ENCODE data around the gene SAMD9. TPM values are rescaled to one million over a fixed set of nuclear protein-coding genes. Genes with fewer than 3 reads are reported as not detected.
A peak's percentile ranks its signal among the peaks of the same experiment; 100 is the strongest.

The SAMD9 gene
- total RNA-seq = 100 to 1,000 TPM in 1 of 8 experiments, 10 to 100 TPM in 2, 1 to 10 TPM in 1, under 1 TPM in 3, not detected in 1; 0.04 to 154 (median 7.5) TPM

DNA sequence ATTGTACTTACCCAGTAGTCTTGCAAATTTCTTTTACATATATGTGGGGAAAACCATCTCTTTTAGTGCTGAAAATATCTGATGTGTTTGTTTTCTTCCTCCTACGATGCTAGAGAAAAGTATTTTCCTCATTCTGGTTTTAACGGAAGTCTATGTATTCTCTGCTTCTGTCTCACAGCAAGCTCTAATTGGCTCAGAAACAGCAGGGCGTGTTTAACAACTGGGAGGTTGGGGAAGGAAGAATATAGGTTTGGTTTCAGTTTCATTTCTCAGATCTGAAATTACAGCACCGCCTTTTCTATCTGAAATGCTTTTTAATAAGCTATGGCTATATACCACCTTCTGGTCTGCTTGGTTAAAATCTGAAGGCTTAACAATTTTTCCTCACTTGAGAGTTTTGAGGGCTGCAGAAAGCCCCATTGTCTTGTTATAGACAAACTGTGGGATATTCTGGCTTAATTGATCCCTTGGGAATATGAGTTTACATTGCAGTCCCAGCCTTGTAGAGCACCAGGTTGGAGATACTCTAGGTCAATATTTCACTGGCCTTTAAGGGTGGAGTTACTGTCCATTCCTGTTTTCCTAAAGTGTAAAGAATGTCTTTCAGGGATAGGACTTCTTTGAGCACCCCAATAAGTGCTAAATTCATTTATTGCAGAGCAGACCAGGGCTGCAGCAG is at the start of gene SAMD9:
Gene SAMD9, minus strand, starts transcription at position 128 of the 679 bp plus-strand sequence. CDS start 11,882 bp downstream, outside the sequence.
- in situ Hi-C loops (cut with MboI; ENCODE audit: low pct_unique_long_range_greater_than_20kb in 2 of 9, low sequenced_read_pairs in 9 of 9, unreplicated experiment in 9 of 9) = no loop called here
- WGBS, 10 experiments = 0 to 81% (median 45%) methylated on average over 2 to 4 of the region's 4 CpGs
- Histone ChIP-seq H3K4me1 (replicated peaks in 1 of 2) (no peaks in the 10 kb centered on the region), H3K27ac (no peak within 1 kb of the TSS), H3K4me3 (no peak within 1 kb of the TSS)
- peak in 3 of 8 experiments; percentile 68 to 97 (median 71) for ATAC-seq (replicated peaks in 6 of 8)

GRCh38 chr7:93165447-93165846 is 47.7 kb upstream of the SAMD9 start:
- H3K27ac ChIP-seq = no peak overlapping the region
- 78 to 100% (median 94%) methylated on average over 1 of the region's 1 CpG; no CpG with 5 or more reads in 2 of the 10 experiments for WGBS, 10 experiments
- H3K4me1 ChIP-seq (replicated peaks in 1 of 2) = no peaks in the 10 kb centered on the region
- no peak for ATAC-seq (replicated peaks in 6 of 8)
- no peak overlapping the region for H3K4me3 ChIP-seq
- in situ Hi-C loops (cut with MboI; ENCODE audit: low pct_unique_long_range_greater_than_20kb in 2 of 9, low sequenced_read_pairs in 9 of 9, unreplicated experiment in 9 of 9) = no loop called here

DNA sequence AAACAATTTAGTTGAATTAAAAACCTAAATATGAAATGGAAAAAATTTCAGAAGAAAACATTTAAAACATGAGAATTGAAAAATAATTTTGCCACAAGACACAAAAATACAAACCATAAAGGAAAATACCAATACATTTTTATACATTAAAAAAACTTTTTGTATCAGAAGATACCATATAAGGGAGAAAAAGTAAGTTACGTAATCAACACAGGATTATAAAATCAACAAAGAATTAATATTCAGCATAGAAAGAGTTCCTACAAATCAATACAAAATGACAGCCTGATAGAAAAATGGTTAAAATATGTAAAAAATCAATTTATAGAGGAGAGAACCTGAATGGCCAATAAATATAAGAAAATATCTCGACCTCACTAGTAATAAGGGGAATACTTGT is 47.0 kb upstream of the SAMD9 start:
- WGBS, 10 experiments = 40 to 92% (median 79%) methylated on average over 2 of the region's 2 CpGs; no CpG with 5 or more reads in 1 of the 10 experiments
- no peak for ATAC-seq (replicated peaks in 6 of 8)

DNA sequence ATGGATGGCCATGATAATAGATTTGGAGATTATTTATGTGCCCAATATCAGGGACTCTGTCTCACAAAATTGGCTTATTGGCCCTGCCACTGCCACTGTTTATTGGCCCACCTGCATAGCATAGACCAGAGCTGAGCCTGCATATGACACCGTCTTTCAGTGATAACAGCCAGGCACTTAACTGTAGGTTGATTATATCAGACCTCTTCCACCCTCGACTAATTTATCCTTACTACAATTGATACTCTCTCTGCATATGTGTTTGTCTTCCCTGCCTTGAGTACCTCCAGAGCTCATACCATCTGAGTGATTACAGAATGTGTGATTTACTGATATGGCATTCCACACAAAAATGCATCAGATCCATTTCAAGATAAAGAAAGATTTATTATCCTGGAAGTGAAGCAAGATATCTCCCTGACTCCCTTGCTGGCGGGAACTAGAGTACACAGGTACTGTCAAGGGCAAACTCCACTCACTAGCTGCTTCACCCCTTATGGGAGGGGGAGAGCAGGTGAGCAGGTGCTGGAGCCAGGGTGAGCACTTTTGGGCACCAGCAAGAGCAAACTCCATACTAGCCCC is 43.5 kb upstream of the SAMD9 start:
- in situ Hi-C loops (cut with MboI; ENCODE audit: low pct_unique_long_range_greater_than_20kb in 2 of 9, low sequenced_read_pairs in 9 of 9, unreplicated experiment in 9 of 9) = no loop called here

More for the DNA sequence above, 47.0 kb upstream of the SAMD9 start:
- in situ Hi-C loops (cut with MboI; ENCODE audit: low pct_unique_long_range_greater_than_20kb in 2 of 9, low sequenced_read_pairs in 9 of 9, unreplicated experiment in 9 of 9) = no loop called here
- Histone ChIP-seq H3K27ac (no peak overlapping the region), H3K4me3 (no peak overlapping the region), H3K4me1 (replicated peaks in 1 of 2) (no peaks in the 10 kb centered on the region)

DNA sequence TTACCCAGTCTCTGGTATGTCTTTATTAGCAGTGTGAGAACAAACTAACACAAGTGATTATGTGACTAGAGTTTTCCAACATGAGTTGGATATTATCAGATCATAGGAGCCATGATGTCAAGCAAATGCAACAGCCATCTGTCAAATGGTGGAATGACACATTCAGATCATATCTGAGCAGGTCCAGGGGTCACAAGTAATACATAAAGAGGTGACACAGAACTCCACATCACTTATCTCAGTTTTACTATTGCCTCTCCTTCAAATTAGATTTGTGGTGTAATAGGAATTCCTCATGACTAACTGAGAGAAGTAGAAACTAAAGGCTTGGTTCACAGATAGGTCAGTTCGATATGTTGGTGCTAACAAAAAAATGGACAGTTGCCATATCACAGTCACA is 42.6 kb upstream of the SAMD9 start:
- in situ Hi-C loops (cut with MboI; ENCODE audit: low pct_unique_long_range_greater_than_20kb in 2 of 9, low sequenced_read_pairs in 9 of 9, unreplicated experiment in 9 of 9) = no loop called here
- WGBS, 10 experiments = 0 to 60% (median 31%) methylated on average over 1 of the region's 1 CpG; no CpG with 5 or more reads in 4 of the 10 experiments
- H3K27ac ChIP-seq = no peak overlapping the region
- no peak for ATAC-seq (replicated peaks in 6 of 8)
- no peak overlapping the region for H3K4me3 ChIP-seq
- H3K4me1 ChIP-seq (replicated peaks in 1 of 2) = no peaks in the 10 kb centered on the region

More for the DNA sequence above, 43.5 kb upstream of the SAMD9 start:
- WGBS, 10 experiments = 0 to 100% (median 60%) methylated on average over 1 to 3 of the region's 3 CpGs; no CpG with 5 or more reads in 3 of the 10 experiments
- no peak for ATAC-seq (replicated peaks in 6 of 8)
- no peak overlapping the region for H3K27ac ChIP-seq
- H3K4me1 ChIP-seq (replicated peaks in 1 of 2) = no peaks in the 10 kb centered on the region
- H3K4me3 ChIP-seq = no peak overlapping the region

DNA sequence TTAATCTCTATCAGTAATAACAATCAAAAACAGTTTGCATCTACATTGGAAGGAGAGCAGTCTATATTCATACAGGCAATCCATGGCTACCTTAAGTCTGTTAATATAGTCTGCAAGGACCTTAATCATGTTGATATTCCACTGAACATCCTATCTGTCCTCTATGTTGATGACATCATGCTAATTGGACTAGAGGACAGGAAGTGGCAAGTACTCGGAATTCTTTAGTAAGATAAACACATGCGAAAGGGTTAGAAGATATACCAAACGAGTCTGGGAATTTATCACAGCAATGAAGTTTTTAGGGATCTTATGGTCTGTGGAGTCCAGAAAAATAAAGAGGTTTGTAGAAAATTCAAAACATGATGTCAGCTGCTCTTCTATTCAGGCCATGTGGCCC is 41.7 kb upstream of the SAMD9 start:
- in situ Hi-C loops (cut with MboI; ENCODE audit: low pct_unique_long_range_greater_than_20kb in 2 of 9, low sequenced_read_pairs in 9 of 9, unreplicated experiment in 9 of 9) = no loop called here
- no peak overlapping the region for H3K4me3 ChIP-seq
- no peaks in the 10 kb centered on the region for H3K4me1 ChIP-seq (replicated peaks in 1 of 2)
- no peak for ATAC-seq (replicated peaks in 6 of 8)
- 48 to 89% (median 75%) methylated on average over 1 to 3 of the region's 3 CpGs; no CpG with 5 or more reads in 2 of the 10 experiments for WGBS, 10 experiments
- H3K27ac ChIP-seq = no peak overlapping the region

- Histone ChIP-seq H3K4me1 (replicated peaks in 1 of 2) (no peaks in the 10 kb centered on the region), H3K4me3 (no peak overlapping the region), H3K27ac (no peak overlapping the region)
- ATAC-seq (replicated peaks in 6 of 8) = no peak
- in situ Hi-C loops (cut with MboI; ENCODE audit: low pct_unique_long_range_greater_than_20kb in 2 of 9, low sequenced_read_pairs in 9 of 9, unreplicated experiment in 9 of 9) = no loop called here
- 17 to 100% (median 67%) methylated on average over 1 of the region's 1 CpG; no CpG with 5 or more reads in 4 of the 10 experiments for WGBS, 10 experiments
Observed at GRCh38 chr7:93156884-93157283, 39.1 kb upstream of the SAMD9 start.

- WGBS, 10 experiments = 67 to 100% (median 86%) methylated on average over 1 of the region's 1 CpG; no CpG with 5 or more reads in 2 of the 10 experiments
- H3K4me3 ChIP-seq = no peak overlapping the region
- in situ Hi-C loops (cut with MboI; ENCODE audit: low pct_unique_long_range_greater_than_20kb in 2 of 9, low sequenced_read_pairs in 9 of 9, unreplicated experiment in 9 of 9) = no loop called here
- peak in 1 of 8 experiments; percentile 8 for ATAC-seq (replicated peaks in 6 of 8)
- no peak overlapping the region for H3K27ac ChIP-seq
- H3K4me1 ChIP-seq (replicated peaks in 1 of 2) = no peaks in the 10 kb centered on the region
Observed at GRCh38 chr7:93150200-93150835, 32.5 kb upstream of the SAMD9 start.

GRCh38 chr7:93148727-93149126 is 30.9 kb upstream of the SAMD9 start:
- no peak for ATAC-seq (replicated peaks in 6 of 8)
- Histone ChIP-seq H3K27ac (no peak overlapping the region), H3K4me1 (replicated peaks in 1 of 2) (no peaks in the 10 kb centered on the region), H3K4me3 (no peak overlapping the region)
- 33 to 100% (median 85%) methylated on average over 1 to 3 of the region's 3 CpGs; no CpG with 5 or more reads in 1 of the 10 experiments for WGBS, 10 experiments
- in situ Hi-C loops (cut with MboI; ENCODE audit: low pct_unique_long_range_greater_than_20kb in 2 of 9, low sequenced_read_pairs in 9 of 9, unreplicated experiment in 9 of 9) = no loop called here

DNA sequence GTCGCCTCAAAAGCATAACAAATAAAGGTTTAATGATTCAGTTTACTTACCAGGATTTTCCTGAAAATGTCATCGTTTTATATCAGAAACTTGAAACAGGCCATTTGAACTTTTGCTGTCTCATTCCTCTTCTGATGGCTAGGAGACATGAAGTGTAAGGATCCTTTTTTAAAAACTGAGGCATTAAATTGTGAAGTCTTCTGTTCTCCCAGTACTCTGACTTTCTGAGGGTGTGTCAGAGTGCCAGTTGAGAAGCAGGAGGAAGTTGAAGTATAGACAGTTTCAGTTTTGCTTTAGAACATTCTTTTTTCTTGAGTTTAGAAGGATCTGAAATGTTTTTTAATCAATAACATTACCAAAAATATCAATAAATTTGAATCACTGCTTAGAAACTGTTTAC is 30.4 kb upstream of the SAMD9 start, which contains the start of gene SAMD9L:
Gene SAMD9L, minus strand, starts transcription at position 242 of the 400 bp plus-strand sequence. CDS start 12,414 bp downstream, outside the sequence.
- in situ Hi-C loops (cut with MboI; ENCODE audit: low pct_unique_long_range_greater_than_20kb in 2 of 9, low sequenced_read_pairs in 9 of 9, unreplicated experiment in 9 of 9) = no loop called here
- Histone ChIP-seq H3K27ac (no peak within 1 kb of the TSS), H3K4me1 (replicated peaks in 1 of 2) (no peaks in the 10 kb centered on the region), H3K4me3 (no peak within 1 kb of the TSS)
- peak in 2 of 8 experiments; percentile 39 to 45 for ATAC-seq (replicated peaks in 6 of 8)
- WGBS, 10 experiments = 5 to 100% (median 75%) methylated on average over 1 to 2 of the region's 2 CpGs; no CpG with 5 or more reads in 1 of the 10 experiments

DNA sequence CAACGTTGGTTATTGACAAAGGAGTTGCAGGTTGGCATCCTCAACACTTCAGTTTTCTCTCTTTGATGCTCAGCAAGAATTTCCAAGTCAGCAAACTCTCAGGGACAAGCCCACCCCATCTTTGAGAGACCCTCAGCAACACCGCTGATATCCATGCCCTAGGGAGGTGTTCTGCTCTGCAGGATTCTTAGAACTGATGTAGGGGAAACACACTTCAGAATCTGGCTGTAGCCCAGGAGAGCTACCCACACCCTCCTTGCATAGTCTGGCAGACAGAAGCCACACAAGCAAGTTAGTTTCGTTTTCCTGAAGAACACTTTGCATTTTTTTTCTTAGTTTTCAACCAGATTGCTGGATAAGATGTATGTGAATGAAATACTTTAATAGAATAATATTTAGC is 29.6 kb upstream of the SAMD9 start:
- Histone ChIP-seq H3K4me1 (replicated peaks in 1 of 2) (no peaks in the 10 kb centered on the region), H3K4me3 (no peak overlapping the region), H3K27ac (no peak overlapping the region)
- in situ Hi-C loops (cut with MboI; ENCODE audit: low pct_unique_long_range_greater_than_20kb in 2 of 9, low sequenced_read_pairs in 9 of 9, unreplicated experiment in 9 of 9) = no loop called here
- ATAC-seq (replicated peaks in 6 of 8) = peak in 3 of 8 experiments; percentile 84 to 89 (median 85)
- WGBS, 10 experiments = 0 to 69% (median 22%) methylated on average over 1 to 3 of the region's 3 CpGs; no CpG with 5 or more reads in 2 of the 10 experiments

GRCh38 chr7:93146472-93147141 is 28.8 kb upstream of the SAMD9 start:
- Histone ChIP-seq H3K27ac (no peak overlapping the region), H3K4me3 (no peak overlapping the region), H3K4me1 (replicated peaks in 1 of 2) (no peaks in the 10 kb centered on the region)
- peak in 2 of 8 experiments; percentile 12 to 15 for ATAC-seq (replicated peaks in 6 of 8)
- in situ Hi-C loops (cut with MboI; ENCODE audit: low pct_unique_long_range_greater_than_20kb in 2 of 9, low sequenced_read_pairs in 9 of 9, unreplicated experiment in 9 of 9) = no loop called here
- WGBS, 10 experiments = 54 to 100% (median 83%) methylated on average over 2 to 5 of the region's 5 CpGs
